ENCODE results near the gene TIMM22. TPM values are rescaled to one million over a fixed set of nuclear protein-coding genes. Genes with fewer than 3 reads are reported as not detected.
"Not testable (repeated sequence)": the region's sequence is repeated elsewhere in the genome, so short reads cannot be mapped to it uniquely, and the experiment has no call there.

Gene TIMM22
- polyA plus RNA-seq, 6 donors from 2014 or later = 20.9 to 24.0 (median 22.7) TPM

- peak overlapping the region; percentile 65 to 86 (median 79) for H3K4me3 Mint-ChIP-seq
- no peak for ATAC-seq (ENCODE audit: low read depth in 2 of 2)
- H3K9me3 Mint-ChIP-seq = no peaks in the 10 kb centered on the region
- peaks cover 14 to 24% (median 22%) of the 10 kb centered on the region in 3 donors for H3K4me1 Mint-ChIP-seq
- H3K27ac Mint-ChIP-seq = no peak overlapping the region
- H3K36me3 Mint-ChIP-seq = no peaks in the 10 kb centered on the region
- peak; percentile 7 for DNase-seq
- H3K27me3 Mint-ChIP-seq = peaks cover 22 to 42% (median 39%) of the 10 kb centered on the region in 3 donors
These were observed 18.5 kb upstream of the TIMM22 start for GRCh38 chr17:978103-979093.

- Mint-ChIP-seq H3K4me1 (peaks cover 14 to 24% (median 22%) of the 10 kb centered on the region in 3 donors), H3K36me3 (no peaks in the 10 kb centered on the region), H3K4me3 (peak overlapping the region in 4 of 8 donors; percentile 16 to 92 (median 82)), H3K27ac (no peak overlapping the region), H3K9me3 (no peaks in the 10 kb centered on the region), H3K27me3 (peaks cover 19 to 39% (median 39%) of the 10 kb centered on the region in 3 donors)
- ATAC-seq (ENCODE audit: low read depth in 2 of 2) = no peak
- no peak for DNase-seq
These were observed 17.8 kb upstream of the TIMM22 start for GRCh38 chr17:979212-979538.

- peak within 1 kb of the TSS; percentile 77 to 92 (median 90) for H3K4me3 Mint-ChIP-seq
- peak within 1 kb of the TSS in 5 of 6 donors; percentile 60 to 97 (median 76) for H3K27ac Mint-ChIP-seq
- DNase-seq (peak; percentile 82), ATAC-seq (ENCODE audit: low read depth in 2 of 2) (peak; percentile 63 to 71)
- no peaks in the 10 kb centered on the region for H3K36me3 Mint-ChIP-seq
- H3K27me3 Mint-ChIP-seq = peaks cover 19 to 34% (median 33%) of the 10 kb centered on the region in 3 donors
- H3K4me1 Mint-ChIP-seq = peaks cover 14 to 24% (median 22%) of the 10 kb centered on the region in 3 donors
- no peaks in the 10 kb centered on the region for H3K9me3 Mint-ChIP-seq
These were observed 17.2 kb upstream of the TIMM22 start, which contains the start of gene NXN for GRCh38 chr17:979539-980405. NXN (minus strand) TSS chr17:979776.

- H3K27ac Mint-ChIP-seq = peak overlapping the region; percentile 60 to 97 (median 89)
- peak overlapping the region; percentile 77 to 92 (median 90) for H3K4me3 Mint-ChIP-seq
- ATAC-seq (ENCODE audit: low read depth in 2 of 2) = peak; percentile 83 to 88
- peak; percentile 86 for DNase-seq
- H3K9me3 Mint-ChIP-seq = no peaks in the 10 kb centered on the region
- H3K36me3 Mint-ChIP-seq = no peaks in the 10 kb centered on the region
- H3K4me1 Mint-ChIP-seq = peaks cover 14 to 24% (median 22%) of the 10 kb centered on the region in 3 donors
- peaks cover 14 to 25% (median 24%) of the 10 kb centered on the region in 3 donors for H3K27me3 Mint-ChIP-seq
These were observed 16.3 kb upstream of the TIMM22 start for GRCh38 chr17:980406-981291.

- Mint-ChIP-seq H3K4me3 (peak overlapping the region; percentile 77 to 92 (median 90)), H3K9me3 (no peaks in the 10 kb centered on the region), H3K27me3 (peaks cover 10 to 21% (median 20%) of the 10 kb centered on the region in 3 donors), H3K4me1 (peaks cover 14 to 24% (median 22%) of the 10 kb centered on the region in 3 donors), H3K36me3 (no peaks in the 10 kb centered on the region), H3K27ac (peak overlapping the region; percentile 1 to 94 (median 70))
- ATAC-seq (ENCODE audit: low read depth in 2 of 2) (no peak), DNase-seq (no peak)
These were observed 15.7 kb upstream of the TIMM22 start for GRCh38 chr17:981292-981658.

GRCh38 chr17:983921-984320 lies 13.0 kb upstream of the TIMM22 start:
- H3K36me3 Mint-ChIP-seq = no peaks in the 10 kb centered on the region
- no peak overlapping the region for H3K27ac Mint-ChIP-seq
- no peak overlapping the region for H3K4me3 Mint-ChIP-seq
- DNase-seq (no peak), ATAC-seq (ENCODE audit: low read depth in 2 of 2) (no peak)
- peaks cover 10 to 15% (median 15%) of the 10 kb centered on the region in 3 donors for H3K4me1 Mint-ChIP-seq
- no peaks in the 10 kb centered on the region for H3K27me3 Mint-ChIP-seq
- H3K9me3 Mint-ChIP-seq = no peaks in the 10 kb centered on the region

- Mint-ChIP-seq H3K4me3 (no peak overlapping the region), H3K27ac (no peak overlapping the region), H3K36me3 (no peaks in the 10 kb centered on the region), H3K27me3 (no peaks in the 10 kb centered on the region), H3K4me1 (peaks cover 0 to under 1% (median 0%) of the 10 kb centered on the region in 3 donors), H3K9me3 (no peaks in the 10 kb centered on the region)
- no peak for ATAC-seq (ENCODE audit: low read depth in 2 of 2)
- no peak for DNase-seq
These were observed 10.5 kb upstream of the TIMM22 start for GRCh38 chr17:986322-986929.

GRCh38 chr17:987931-988330 lies 9.0 kb upstream of the TIMM22 start:
- no peak for ATAC-seq (ENCODE audit: low read depth in 2 of 2)
- Mint-ChIP-seq H3K4me3 (no peak overlapping the region), H3K4me1 (no peaks in the 10 kb centered on the region), H3K9me3 (peaks cover 0 to 5% (median 2%) of the 10 kb centered on the region in 7 donors), H3K27me3 (no peaks in the 10 kb centered on the region), H3K36me3 (no peaks in the 10 kb centered on the region), H3K27ac (no peak overlapping the region)
- DNase-seq = no peak

- Mint-ChIP-seq H3K4me3 (no peak overlapping the region), H3K9me3 (peaks cover 2 to 11% (median 6%) of the 10 kb centered on the region in 7 donors), H3K27me3 (no peaks in the 10 kb centered on the region), H3K4me1 (no peaks in the 10 kb centered on the region), H3K36me3 (peaks cover 0 to 6% of the 10 kb centered on the region in 2 donors), H3K27ac (no peak overlapping the region)
- ATAC-seq (ENCODE audit: low read depth in 2 of 2) = no peak
- DNase-seq = no peak
These were observed 8.4 kb upstream of the TIMM22 start for GRCh38 chr17:988561-988960.

- H3K9me3 Mint-ChIP-seq = peaks cover 10 to 26% (median 12%) of the 10 kb centered on the region in 7 donors
These were observed 4.0 kb upstream of the TIMM22 start for GRCh38 chr17:992933-993332.

GRCh38 chr17:995324-995723 lies 1.6 kb upstream of the TIMM22 start:
- Mint-ChIP-seq H3K36me3 (peaks cover 6 to 16% of the 10 kb centered on the region in 2 donors), H3K4me3 (peak overlapping the region in 1 of 8 donors; percentile 25), H3K4me1 (peaks cover 13 to 25% (median 17%) of the 10 kb centered on the region in 3 donors), H3K27ac (peak overlapping the region in 2 of 6 donors; percentile 20 to 84), H3K9me3 (peaks cover 10 to 26% (median 12%) of the 10 kb centered on the region in 7 donors)
- DNase-seq; ATAC-seq (ENCODE audit: low read depth in 2 of 2); H3K27me3 Mint-ChIP-seq: not testable (repeated sequence)

More at GRCh38 chr17:992933-993332, 4.0 kb upstream of the TIMM22 start:
- no peak overlapping the region for H3K27ac Mint-ChIP-seq
- no peak for ATAC-seq (ENCODE audit: low read depth in 2 of 2)
- no peaks in the 10 kb centered on the region for H3K27me3 Mint-ChIP-seq
- H3K4me3 Mint-ChIP-seq = no peak overlapping the region
- peaks cover 0 to 16% of the 10 kb centered on the region in 2 donors for H3K36me3 Mint-ChIP-seq
- no peak for DNase-seq
- peaks cover 3 to 13% (median 10%) of the 10 kb centered on the region in 3 donors for H3K4me1 Mint-ChIP-seq

GRCh38 chr17:998111-998510 lies 1.2 kb downstream of the TIMM22 start:
- ATAC-seq (ENCODE audit: low read depth in 2 of 2) (no peak), DNase-seq (no peak)
- peaks cover 9 to 22% of the 10 kb centered on the region in 2 donors for H3K36me3 Mint-ChIP-seq
- H3K4me1 Mint-ChIP-seq = peaks cover 17 to 25% (median 22%) of the 10 kb centered on the region in 3 donors
- peak overlapping the region; percentile 74 to 99 (median 98) for H3K4me3 Mint-ChIP-seq
- peak overlapping the region in 5 of 6 donors; percentile 45 to 95 (median 64) for H3K27ac Mint-ChIP-seq
- peaks cover 5 to 19% (median 9%) of the 10 kb centered on the region in 7 donors for H3K9me3 Mint-ChIP-seq
- no peaks in the 10 kb centered on the region for H3K27me3 Mint-ChIP-seq
